Gastroesophageal sphincter (tissue), 4 donors: ENCODE results near the gene HDGFL2. TPM values are rescaled to one million over a fixed set of nuclear protein-coding genes. Genes with fewer than 3 reads are reported as not detected.

ENCODE experiments used
- ATAC-seq: fragments of 150-250 bp; one replicate; pipeline ENCODE4 v1.9.1; 2016; ENCODE audit warnings: mild to moderate bottlenecking, moderate library complexity
- H3K27ac ChIP-seq, 4 donors: fragments of 200-600 bp; sonication (generic) in 3 of 4; 1 replicate in 3 of 4; 2 replicates in 1 of 4; pipeline ENCODE4 v1.5.1; 2016 to 2019
- H3K27me3 ChIP-seq: fragments of 200-600 bp; sonication (generic); one replicate; pipeline ENCODE4 v1.5.1; 2019
- H3K36me3 ChIP-seq, 2 donors: fragments of 200-600 bp; sonication (generic); one replicate each; pipeline ENCODE4 v1.5.1; 2019; ENCODE audit warnings: control low read depth in 1 of 2
- H3K4me1 ChIP-seq, 3 donors: fragments of 200-600 bp; sonication (generic); 1 replicate in 2 of 3; 2 replicates in 1 of 3; pipeline ENCODE4 v1.5.1; 2016 to 2019; ENCODE audit warnings: control low read depth in 2 of 3
- H3K4me3 ChIP-seq, 2 donors: fragments of 200-600 bp; sonication (generic); one replicate each; pipeline ENCODE4 v1.5.1; 2019; ENCODE audit warnings: mild to moderate bottlenecking in 1 of 2, moderate library complexity in 1 of 2
- H3K9me3 ChIP-seq, 3 donors: fragments of 200-600 bp; sonication (generic); one replicate each; pipeline ENCODE4 v1.5.1; 2017 to 2019; ENCODE audit warnings: control low read depth in 2 of 3
- CTCF ChIP-seq, 4 experiments: fragments of 200-600 bp in 2 of 4; fragments of 450-650 bp in 2 of 4; sonication (generic) in 1 of 4; IDR thresholded peaks; one replicate each; pipeline ENCODE4 v1.5.1; 2017 to 2019; ENCODE audit warnings: antibody characterized with exemption in 4 of 4, mild to moderate bottlenecking in 2 of 4, moderate library complexity in 2 of 4
- EP300 ChIP-seq: sonication (generic); formaldehyde crosslinking; IDR thresholded peaks from one replicate; pipeline ENCODE4 v1.6.1; 2017; ENCODE audit warnings: antibody characterized with exemption, mild to moderate bottlenecking
- POLR2A ChIP-seq, 2 donors: fragments of 450-650 bp; IDR thresholded peaks; one replicate each; pipeline ENCODE4 v1.6.1; 2017; ENCODE audit warnings: antibody characterized with exemption in 2 of 2, mild to moderate bottlenecking in 2 of 2, moderate library complexity in 1 of 2
- POLR2AphosphoS5 ChIP-seq: sonication (generic); formaldehyde crosslinking; IDR thresholded peaks from one replicate; pipeline ENCODE4 v1.6.1; 2017; ENCODE audit warnings: antibody characterized with exemption
- WGBS, 2 donors: methylation state at CpG; one replicate each; pipeline ENCODE4 v1.1.5; 2018; ENCODE audit warnings: low coverage in 1 of 2; 5-methylcytosine and 5-hydroxymethylcytosine counted together
- total RNA-seq, 4 donors: library from RNA; depleted of rRNA; stranded (reverse); fragments of >200 nt; gene quantifications; one replicate each; pipeline ENCODE4 v1.1.0, GENCODE V29; 2016

HDGFL2 gene
- total RNA-seq, 4 donors from 2014 or later, result 33.3 to 49.5 (median 36.2) TPM

- Histone ChIP-seq H3K4me3 (no peak overlapping the region), H3K27me3 (no peaks in the 10 kb centered on the region), H3K27ac (no peak overlapping the region), H3K36me3 (peaks cover 0 to 83% of the 10 kb centered on the region in 2 donors), H3K9me3 (no peaks in the 10 kb centered on the region), H3K4me1 (no peaks in the 10 kb centered on the region)
- no peak for ATAC-seq
- TF ChIP-seq POLR2AphosphoS5, result no peak
- no peak for TF ChIP-seq POLR2A (IDR thresholded peaks at IDR 0.05)
- TF ChIP-seq EP300, result no peak
- TF ChIP-seq CTCF (IDR thresholded peaks at IDR 0.05), result no peak
- 89% methylated on average over 9 of the region's 35 CpGs; no CpG with 5 or more reads in 1 of the 2 donors for WGBS, 2 donors
Observed at GRCh38 chr19:4482721-4483364, 10.7 kb downstream of the HDGFL2 start.

- Histone ChIP-seq H3K4me1 (no peaks in the 10 kb centered on the region), H3K27ac (no peak overlapping the region), H3K27me3 (no peaks in the 10 kb centered on the region), H3K4me3 (no peak overlapping the region), H3K9me3 (no peaks in the 10 kb centered on the region), H3K36me3 (peaks cover 0 to 85% of the 10 kb centered on the region in 2 donors)
- 85 to 100% methylated on average over 1 to 18 of the region's 19 CpGs for WGBS, 2 donors
- no peak for TF ChIP-seq POLR2A (IDR thresholded peaks at IDR 0.05)
- no peak for TF ChIP-seq EP300
- TF ChIP-seq CTCF (IDR thresholded peaks at IDR 0.05), result no peak
- ATAC-seq, result no peak
Observed at GRCh38 chr19:4483385-4483784, 11.3 kb downstream of the HDGFL2 start.

GRCh38 chr19:4487572-4487971 is 15.5 kb downstream of the HDGFL2 start:
- H3K4me3 ChIP-seq, result no peak overlapping the region
- H3K36me3 ChIP-seq, result peaks cover 0 to 85% of the 10 kb centered on the region in 2 donors
- H3K4me1 ChIP-seq, result no peaks in the 10 kb centered on the region
- 83 to 86% methylated on average over 5 to 7 of the region's 11 CpGs for WGBS, 2 donors
- no peaks in the 10 kb centered on the region for H3K9me3 ChIP-seq
- H3K27ac ChIP-seq, result no peak overlapping the region
- TF ChIP-seq POLR2A (IDR thresholded peaks at IDR 0.05) (no peak), EP300 (no peak), POLR2AphosphoS5 (no peak), CTCF (IDR thresholded peaks at IDR 0.05) (no peak)
- no peaks in the 10 kb centered on the region for H3K27me3 ChIP-seq
- ATAC-seq, result no peak

GRCh38 chr19:4488496-4488895 is 16.4 kb downstream of the HDGFL2 start:
- TF ChIP-seq POLR2AphosphoS5, result no peak
- no peak for TF ChIP-seq EP300
- TF ChIP-seq POLR2A (IDR thresholded peaks at IDR 0.05), result no peak
- no peak for TF ChIP-seq CTCF (IDR thresholded peaks at IDR 0.05)
- Histone ChIP-seq H3K27ac (no peak overlapping the region), H3K27me3 (no peaks in the 10 kb centered on the region), H3K36me3 (peaks cover 0 to 80% of the 10 kb centered on the region in 2 donors), H3K4me3 (no peak overlapping the region), H3K9me3 (no peaks in the 10 kb centered on the region), H3K4me1 (no peaks in the 10 kb centered on the region)
- ATAC-seq, result no peak
- whole genome bisulfite sequencing, 2 donors, result 96% methylated on average over 6 of the region's 29 CpGs; no CpG with 5 or more reads in 1 of the 2 donors

- H3K9me3 ChIP-seq, result no peaks in the 10 kb centered on the region
- no peak for TF ChIP-seq CTCF (IDR thresholded peaks at IDR 0.05)
- TF ChIP-seq EP300, result no peak
- TF ChIP-seq POLR2AphosphoS5, result no peak
- no peak for TF ChIP-seq POLR2A (IDR thresholded peaks at IDR 0.05)
- no peaks in the 10 kb centered on the region for H3K27me3 ChIP-seq
- no peak for ATAC-seq
- H3K4me1 ChIP-seq, result no peaks in the 10 kb centered on the region
- WGBS, 2 donors, result 80% methylated on average over 1 of the region's 21 CpGs; no CpG with 5 or more reads in 1 of the 2 donors
- no peak overlapping the region for H3K27ac ChIP-seq
- H3K4me3 ChIP-seq, result no peak overlapping the region
- peaks cover 0 to 89% of the 10 kb centered on the region in 2 donors for H3K36me3 ChIP-seq
Observed at GRCh38 chr19:4491446-4491845, 19.3 kb downstream of the HDGFL2 start.
